Right lobe of liver (tissue), 4 donors: Measurements from ENCODE around the gene DUSP8.

ENCODE experiments used
- CTCF ChIP-seq, 4 donors: fragments of 200-600 bp in 3 of 4; fragments of 450-650 bp in 1 of 4; IDR thresholded peaks; one replicate each; pipeline versions ENCODE4 v1.5.1 to v1.8.0; 2016 to 2022; ENCODE audit warnings: antibody characterized with exemption in 4 of 4, mild to moderate bottlenecking in 2 of 4
- POLR2A ChIP-seq: fragments of 450-650 bp; IDR thresholded peaks from one replicate; pipeline ENCODE4 v1.6.1; 2017; ENCODE audit warnings: antibody characterized with exemption, mild to moderate bottlenecking
- donor health status: DM: no; HTN: no; CAD: no.
- donor health status: DM: no; HTN: no; CAD: no.
- donor health status: DM: no; HTN: yes; CAD: no.

- no peak for TF ChIP-seq POLR2A
- TF ChIP-seq CTCF (IDR thresholded peaks at IDR 0.05), result no peak
Observed at GRCh38 chr11:1598816-1599215, 26.7 kb upstream of the DUSP8 start.
